ENCODE data around the gene RFX2. TPM values are rescaled to one million over a fixed set of nuclear protein-coding genes. Genes with fewer than 3 reads are reported as not detected.
"Not testable (repeated sequence)": the region's sequence is repeated elsewhere in the genome, so short reads cannot be mapped to it uniquely, and the experiment has no call there.

RFX2 gene
- total RNA-seq, 1 donor from 2014 or later, result 4.2 TPM

DNA sequence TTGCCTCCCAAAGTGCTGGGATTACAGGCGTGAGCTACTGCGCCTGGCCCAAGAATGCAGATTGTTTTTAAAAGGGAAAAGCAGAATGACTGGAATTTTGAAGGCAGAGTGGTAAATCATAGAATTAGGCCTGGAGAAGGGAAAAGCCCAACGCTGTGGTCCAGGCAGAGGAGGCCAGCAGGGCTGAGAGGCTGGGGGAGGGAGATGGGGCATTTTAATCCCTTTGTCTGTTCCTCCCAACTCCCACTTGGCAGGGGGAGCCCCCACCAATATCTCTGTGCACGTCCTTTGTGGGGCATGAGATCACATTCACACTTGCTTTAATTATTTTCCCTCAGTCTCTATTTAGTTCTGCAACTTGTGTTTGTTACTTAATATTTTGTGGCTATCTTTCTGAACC, 77.9 kb downstream of the RFX2 start:
- TF ChIP-seq, protein P1, sequence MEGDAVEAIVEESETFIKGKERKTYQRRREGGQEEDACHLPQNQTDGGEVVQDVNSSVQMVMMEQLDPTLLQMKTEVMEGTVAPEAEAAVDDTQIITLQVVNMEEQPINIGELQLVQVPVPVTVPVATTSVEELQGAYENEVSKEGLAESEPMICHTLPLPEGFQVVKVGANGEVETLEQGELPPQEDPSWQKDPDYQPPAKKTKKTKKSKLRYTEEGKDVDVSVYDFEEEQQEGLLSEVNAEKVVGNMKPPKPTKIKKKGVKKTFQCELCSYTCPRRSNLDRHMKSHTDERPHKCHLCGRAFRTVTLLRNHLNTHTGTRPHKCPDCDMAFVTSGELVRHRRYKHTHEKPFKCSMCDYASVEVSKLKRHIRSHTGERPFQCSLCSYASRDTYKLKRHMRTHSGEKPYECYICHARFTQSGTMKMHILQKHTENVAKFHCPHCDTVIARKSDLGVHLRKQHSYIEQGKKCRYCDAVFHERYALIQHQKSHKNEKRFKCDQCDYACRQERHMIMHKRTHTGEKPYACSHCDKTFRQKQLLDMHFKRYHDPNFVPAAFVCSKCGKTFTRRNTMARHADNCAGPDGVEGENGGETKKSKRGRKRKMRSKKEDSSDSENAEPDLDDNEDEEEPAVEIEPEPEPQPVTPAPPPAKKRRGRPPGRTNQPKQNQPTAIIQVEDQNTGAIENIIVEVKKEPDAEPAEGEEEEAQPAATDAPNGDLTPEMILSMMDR (conservative IDR thresholded peaks at IDR 0.05; ENCODE audit: low read depth, low read length), result no peak
- DNase-seq (ENCODE audit: low read depth), result no peak
- H3K4me3 ChIP-seq (ENCODE audit: low read depth, low read length), result no peak overlapping the region

DNA sequence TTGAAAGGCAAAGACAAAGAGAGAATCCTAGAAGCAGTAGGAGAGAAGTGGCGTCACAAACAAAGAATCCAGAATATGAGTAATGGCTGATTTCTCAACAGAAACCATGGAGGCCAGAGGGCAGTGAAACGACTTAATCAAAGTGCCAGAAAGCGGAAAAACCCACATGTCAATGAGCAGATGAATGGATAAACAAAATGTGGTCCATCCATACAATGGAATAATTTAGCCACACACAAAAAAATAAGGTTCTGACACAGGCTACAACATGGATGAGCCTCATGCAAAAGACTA, 80.1 kb downstream of the RFX2 start:
- TF ChIP-seq, protein P1 (conservative IDR thresholded peaks at IDR 0.05; ENCODE audit: low read depth, low read length), result no peak
- DNase-seq (ENCODE audit: low read depth), result no peak
- H3K4me3 ChIP-seq (ENCODE audit: low read depth, low read length), result no peak overlapping the region

DNA sequence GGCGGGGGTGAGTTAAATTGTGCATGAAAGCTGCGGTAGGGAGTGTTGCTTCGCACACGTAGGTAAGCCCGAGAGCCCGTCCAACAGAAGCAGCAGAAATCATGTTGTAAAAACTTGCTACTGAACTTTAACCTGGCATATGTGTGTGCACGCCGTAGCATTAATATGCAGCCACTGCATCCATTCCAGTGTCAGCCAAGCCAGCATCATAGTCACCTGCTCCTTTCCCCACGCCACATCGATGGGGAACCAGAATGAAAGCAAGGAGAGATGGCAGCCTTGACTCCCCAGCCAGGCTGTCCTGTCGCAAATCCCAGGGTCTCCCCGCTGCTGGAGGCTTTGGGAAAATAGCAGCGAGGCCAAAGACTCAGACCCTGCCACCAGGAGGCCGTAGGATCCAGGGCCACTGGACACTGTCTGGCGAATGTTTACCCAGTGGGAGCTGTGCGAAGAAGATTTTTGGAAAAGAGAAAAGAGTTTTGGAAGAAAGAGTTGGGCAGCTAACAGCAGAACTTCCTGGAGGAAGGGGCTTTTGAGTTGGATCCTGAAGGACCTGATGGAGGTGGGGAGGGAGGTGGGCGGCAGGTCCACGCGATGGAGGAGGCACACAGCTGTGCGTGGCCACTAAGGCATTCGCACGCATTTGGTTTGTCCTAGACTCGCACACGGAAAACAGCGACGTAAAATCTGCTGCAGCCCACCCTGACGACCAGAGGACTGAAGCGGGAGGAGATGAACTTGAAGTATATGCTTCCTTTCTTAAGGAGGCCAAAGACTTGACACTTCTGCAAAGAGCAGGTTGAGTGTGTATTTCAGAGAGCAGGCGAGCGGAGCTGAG, 83.7 kb downstream of the RFX2 start:
- no peak overlapping the region for H3K4me3 ChIP-seq (ENCODE audit: low read depth, low read length)
- DNase-seq (ENCODE audit: low read depth), result no peak
- TF ChIP-seq, protein P1 (conservative IDR thresholded peaks at IDR 0.05; ENCODE audit: low read depth, low read length), result no peak

DNA sequence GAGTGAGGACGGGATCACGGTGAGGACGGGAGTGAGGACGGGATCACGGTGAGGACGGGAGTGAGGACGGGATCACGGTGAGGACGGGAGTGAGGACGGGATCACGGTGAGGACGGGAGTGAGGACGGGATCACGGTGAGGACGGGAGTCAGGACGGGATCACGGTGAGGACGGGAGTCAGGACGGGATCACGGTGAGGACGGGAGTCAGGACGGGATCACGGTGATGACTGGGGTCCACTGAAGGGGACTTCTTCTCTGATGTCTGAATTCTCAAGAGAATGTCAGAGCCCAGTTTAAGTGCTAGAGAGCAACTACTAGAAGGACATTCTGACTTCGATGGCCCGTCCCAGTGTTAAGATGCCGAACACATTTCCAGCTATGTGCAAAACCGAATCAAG, 85.5 kb downstream of the RFX2 start:
- DNase-seq (ENCODE audit: low read depth); H3K4me3 ChIP-seq (ENCODE audit: low read depth, low read length): not testable (repeated sequence)

DNA sequence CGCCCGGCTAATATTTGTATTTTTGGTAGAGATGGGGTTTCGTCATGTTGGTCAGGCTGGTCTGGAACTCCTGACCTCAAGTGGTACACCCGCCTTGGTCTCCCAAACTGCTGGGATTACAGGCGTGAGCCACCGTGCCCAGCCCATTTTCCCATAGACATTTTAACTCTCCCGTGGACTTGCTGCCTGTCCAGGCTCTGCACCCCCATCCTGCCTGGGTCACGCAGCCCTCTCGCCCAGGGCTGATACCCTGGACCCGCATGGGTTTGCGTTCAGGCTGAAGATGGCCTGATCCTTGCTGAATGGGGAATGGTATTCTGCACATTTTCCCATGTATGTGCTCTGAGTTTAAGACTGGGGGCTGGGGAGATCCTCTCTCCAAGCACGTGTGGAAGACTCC, 86.4 kb downstream of the RFX2 start:
- DNase-seq (ENCODE audit: low read depth), result no peak

DNA sequence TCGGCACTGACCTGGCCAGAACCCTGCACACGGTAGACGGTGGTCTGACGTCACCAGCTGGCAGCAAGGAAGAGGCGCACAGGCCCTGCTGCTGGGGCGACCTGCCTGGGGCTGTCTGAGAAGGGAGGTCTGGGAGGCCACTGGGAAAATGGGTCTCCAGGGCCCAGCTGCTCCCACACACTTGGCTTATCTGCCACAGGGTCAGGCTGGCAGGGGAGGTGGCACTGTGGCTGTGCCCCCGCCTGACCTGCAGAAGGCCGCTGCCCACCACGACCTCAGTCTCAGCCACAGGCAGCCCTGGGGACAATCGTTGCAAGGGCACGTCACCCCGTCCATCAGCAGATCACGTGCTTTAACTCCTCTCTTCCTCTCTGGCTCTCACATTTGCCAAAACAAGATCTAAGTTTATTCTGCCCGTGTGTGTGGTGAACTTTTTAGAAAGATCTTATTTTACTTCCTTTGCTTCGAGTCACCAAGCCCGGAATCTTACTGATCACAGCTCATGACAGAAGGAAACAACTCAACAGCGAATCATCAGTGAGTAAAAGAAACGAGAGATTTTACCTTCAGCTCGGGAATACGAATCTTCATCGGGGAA, 87.1 kb downstream of the RFX2 start:
- TF ChIP-seq, protein P1 (conservative IDR thresholded peaks at IDR 0.05; ENCODE audit: low read depth, low read length), result no peak
- H3K4me3 ChIP-seq (ENCODE audit: low read depth, low read length), result no peak overlapping the region
- no peak for DNase-seq (ENCODE audit: low read depth)

More for the DNA sequence above, 86.4 kb downstream of the RFX2 start:
- TF ChIP-seq, protein P1 (conservative IDR thresholded peaks at IDR 0.05; ENCODE audit: low read depth, low read length), result no peak
- H3K4me3 ChIP-seq (ENCODE audit: low read depth, low read length), result no peak overlapping the region

DNA sequence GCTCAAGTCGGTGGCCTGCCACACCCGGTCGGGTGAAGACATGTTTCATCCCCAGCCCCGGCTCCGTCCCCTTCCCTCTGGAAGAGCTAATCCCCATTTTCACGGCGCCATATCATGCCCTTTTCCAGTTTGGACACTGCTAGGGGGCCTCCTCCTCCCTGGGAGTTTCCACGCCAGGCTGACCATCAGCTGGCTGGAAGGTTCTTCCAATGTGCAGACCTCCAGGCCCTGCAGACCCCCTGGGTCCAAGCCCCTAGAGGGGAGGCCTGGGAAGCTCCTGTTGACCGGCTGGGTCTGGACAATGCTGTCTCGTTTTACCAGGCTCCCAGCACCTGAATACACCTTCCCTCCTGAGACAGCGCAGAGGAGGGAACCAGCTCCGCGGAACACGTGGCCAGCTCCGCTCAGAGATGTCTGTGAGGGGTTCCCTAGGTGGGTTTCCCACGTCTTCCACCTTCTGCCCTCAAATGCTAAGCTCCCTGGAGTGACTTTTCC, 87.7 kb downstream of the RFX2 start:
- H3K4me3 ChIP-seq (ENCODE audit: low read depth, low read length), result no peak overlapping the region
- TF ChIP-seq, protein P1 (conservative IDR thresholded peaks at IDR 0.05; ENCODE audit: low read depth, low read length), result no peak
- no peak for DNase-seq (ENCODE audit: low read depth)
